ENCODE measurements around the gene ITPKB.

- TF ChIP-seq EZH2 (IDR thresholded peaks at IDR 0.05; ENCODE audit: borderline replicate concordance, low read depth, low read length, severe bottlenecking) = no peak
- TF ChIP-seq, protein P1, sequence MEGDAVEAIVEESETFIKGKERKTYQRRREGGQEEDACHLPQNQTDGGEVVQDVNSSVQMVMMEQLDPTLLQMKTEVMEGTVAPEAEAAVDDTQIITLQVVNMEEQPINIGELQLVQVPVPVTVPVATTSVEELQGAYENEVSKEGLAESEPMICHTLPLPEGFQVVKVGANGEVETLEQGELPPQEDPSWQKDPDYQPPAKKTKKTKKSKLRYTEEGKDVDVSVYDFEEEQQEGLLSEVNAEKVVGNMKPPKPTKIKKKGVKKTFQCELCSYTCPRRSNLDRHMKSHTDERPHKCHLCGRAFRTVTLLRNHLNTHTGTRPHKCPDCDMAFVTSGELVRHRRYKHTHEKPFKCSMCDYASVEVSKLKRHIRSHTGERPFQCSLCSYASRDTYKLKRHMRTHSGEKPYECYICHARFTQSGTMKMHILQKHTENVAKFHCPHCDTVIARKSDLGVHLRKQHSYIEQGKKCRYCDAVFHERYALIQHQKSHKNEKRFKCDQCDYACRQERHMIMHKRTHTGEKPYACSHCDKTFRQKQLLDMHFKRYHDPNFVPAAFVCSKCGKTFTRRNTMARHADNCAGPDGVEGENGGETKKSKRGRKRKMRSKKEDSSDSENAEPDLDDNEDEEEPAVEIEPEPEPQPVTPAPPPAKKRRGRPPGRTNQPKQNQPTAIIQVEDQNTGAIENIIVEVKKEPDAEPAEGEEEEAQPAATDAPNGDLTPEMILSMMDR (IDR thresholded peaks at IDR 0.05; ENCODE audit: borderline replicate concordance, extremely low read depth, low read length, poor library complexity, severe bottlenecking) = no peak
Measured at GRCh38 chr1:226631229-226632000, 107.7 kb downstream of the ITPKB start.

Data from DND-41 (cell line).